Left ventricle myocardium inferior (tissue), 1 donor: ENCODE data around the gene RIPOR3. TPM values are rescaled to one million over a fixed set of nuclear protein-coding genes. Genes with fewer than 3 reads are reported as not detected.

ENCODE experiments used
- DNase-seq: peaks from one replicate; pipeline ENCODE4 v3.0.0-alpha.2; 2020
- H3K27ac ChIP-seq: fragments of 200-600 bp; replicated peaks from 2 replicates; pipeline ENCODE4 v1.8.0; 2021
- H3K27me3 ChIP-seq: fragments of 200-600 bp; 2 replicates; pipeline ENCODE4 v1.8.0; 2021; ENCODE audit warnings: low read depth
- H3K36me3 ChIP-seq: fragments of 200-600 bp; 2 replicates; pipeline ENCODE4 v1.8.0; 2021
- H3K4me1 ChIP-seq: fragments of 200-600 bp; 2 replicates; pipeline ENCODE4 v1.8.0; 2021
- H3K4me3 ChIP-seq: fragments of 200-600 bp; 2 replicates; pipeline ENCODE4 v1.8.0; 2021; ENCODE audit warnings: mild to moderate bottlenecking, moderate library complexity
- H3K9me3 ChIP-seq: fragments of 200-600 bp; replicated peaks from 2 replicates; pipeline ENCODE4 v1.8.0; 2021
- intact Hi-C: fragments of 100-400 bp; cut with micrococcal nuclease; formaldehyde crosslinking; loops from one replicate; pipeline ENCODE4 v1.11.0; 2022
- microRNA-seq: library from miRNA; unstranded; fragments of <30 nt; microRNA quantifications from one replicate; pipeline ENCODE4 v1.2.0, GENCODE V29; 2020
- total RNA-seq: library from RNA; stranded (reverse); fragmentation: NEBNext Ultra II Directional; extraction: Animal tissue kit (Norgen Biotek cat#: 25700); gene quantifications from one replicate; pipeline ENCODE4 v1.2.1, GENCODE V29; 2021
- TF ChIP-seq, protein P1 (sequence below): fragments of 200-600 bp; IDR thresholded peaks from 2 replicates; pipeline ENCODE4 v1.8.0; 2021; ENCODE audit warnings: antibody characterized with exemption, mild to moderate bottlenecking, borderline replicate concordance
- donor health status: DM: no; HTN: yes; CAD: no; lungs with severe emphysema.

Gene RIPOR3
- total RNA-seq, 1 donor from 2014 or later: 6.5 TPM

- TF ChIP-seq, protein P1, sequence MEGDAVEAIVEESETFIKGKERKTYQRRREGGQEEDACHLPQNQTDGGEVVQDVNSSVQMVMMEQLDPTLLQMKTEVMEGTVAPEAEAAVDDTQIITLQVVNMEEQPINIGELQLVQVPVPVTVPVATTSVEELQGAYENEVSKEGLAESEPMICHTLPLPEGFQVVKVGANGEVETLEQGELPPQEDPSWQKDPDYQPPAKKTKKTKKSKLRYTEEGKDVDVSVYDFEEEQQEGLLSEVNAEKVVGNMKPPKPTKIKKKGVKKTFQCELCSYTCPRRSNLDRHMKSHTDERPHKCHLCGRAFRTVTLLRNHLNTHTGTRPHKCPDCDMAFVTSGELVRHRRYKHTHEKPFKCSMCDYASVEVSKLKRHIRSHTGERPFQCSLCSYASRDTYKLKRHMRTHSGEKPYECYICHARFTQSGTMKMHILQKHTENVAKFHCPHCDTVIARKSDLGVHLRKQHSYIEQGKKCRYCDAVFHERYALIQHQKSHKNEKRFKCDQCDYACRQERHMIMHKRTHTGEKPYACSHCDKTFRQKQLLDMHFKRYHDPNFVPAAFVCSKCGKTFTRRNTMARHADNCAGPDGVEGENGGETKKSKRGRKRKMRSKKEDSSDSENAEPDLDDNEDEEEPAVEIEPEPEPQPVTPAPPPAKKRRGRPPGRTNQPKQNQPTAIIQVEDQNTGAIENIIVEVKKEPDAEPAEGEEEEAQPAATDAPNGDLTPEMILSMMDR: no peak
- H3K4me1 ChIP-seq: peaks cover 69% of the 10 kb centered on the region
- DNase-seq: no peak
- H3K27me3 ChIP-seq: no peaks in the 10 kb centered on the region
- H3K27ac ChIP-seq: no peak overlapping the region
- no peaks in the 10 kb centered on the region for H3K9me3 ChIP-seq
- H3K4me3 ChIP-seq: no peak overlapping the region
- intact Hi-C loops: no loop called here
- no peaks in the 10 kb centered on the region for H3K36me3 ChIP-seq
These were observed 153.7 kb downstream of the RIPOR3 start for GRCh38 chr20:50537546-50538201.

GRCh38 chr20:50536333-50536732, 155.0 kb downstream of the RIPOR3 start:
- intact Hi-C loops: no loop called here

More at GRCh38 chr20:50536333-50536732, 155.0 kb downstream of the RIPOR3 start:
- H3K4me1 ChIP-seq: peaks cover 68% of the 10 kb centered on the region
- H3K36me3 ChIP-seq: no peaks in the 10 kb centered on the region
- TF ChIP-seq, protein P1: no peak
- no peaks in the 10 kb centered on the region for H3K9me3 ChIP-seq
- no peaks in the 10 kb centered on the region for H3K27me3 ChIP-seq
- DNase-seq: no peak
- no peak overlapping the region for H3K27ac ChIP-seq
- H3K4me3 ChIP-seq: no peak overlapping the region

Small RNAs within 50 kb of the gene (microRNA-seq; reads per million reads assigned to microRNA genes)
- gene MIR1302-5: not detected
- not detected for gene MIR645

Other genes with a start within 250 kb of the RIPOR3 start
- 25.7 TPM for gene PTPN1, start 181.2 kb downstream of the RIPOR3 start, total RNA-seq
- 3.4 TPM for gene PARD6B, start 40.0 kb upstream of the RIPOR3 start, total RNA-seq
- 2.1 TPM for gene BCAS4, start 103.5 kb upstream of the RIPOR3 start, total RNA-seq
- gene ADNP, start 239.9 kb upstream of the RIPOR3 start, total RNA-seq: 27.3 TPM